VCaP (cell line): ENCODE data around the gene ATF3.
A peak's percentile ranks its signal among the peaks of the same experiment; 100 is the strongest.

Source experiments
- H3K27ac ChIP-seq: fragments of 450-650 bp; 2 replicates; pipeline ENCODE4 v1.5.1; 2017
- TF ChIP-seq, protein P1 (sequence below): fragments of 450-650 bp; conservative IDR thresholded peaks from 2 replicates; pipeline ENCODE4 v1.5.1; 2017; ENCODE audit warnings: mild to moderate bottlenecking, moderate library complexity

The ATF3 gene

DNA sequence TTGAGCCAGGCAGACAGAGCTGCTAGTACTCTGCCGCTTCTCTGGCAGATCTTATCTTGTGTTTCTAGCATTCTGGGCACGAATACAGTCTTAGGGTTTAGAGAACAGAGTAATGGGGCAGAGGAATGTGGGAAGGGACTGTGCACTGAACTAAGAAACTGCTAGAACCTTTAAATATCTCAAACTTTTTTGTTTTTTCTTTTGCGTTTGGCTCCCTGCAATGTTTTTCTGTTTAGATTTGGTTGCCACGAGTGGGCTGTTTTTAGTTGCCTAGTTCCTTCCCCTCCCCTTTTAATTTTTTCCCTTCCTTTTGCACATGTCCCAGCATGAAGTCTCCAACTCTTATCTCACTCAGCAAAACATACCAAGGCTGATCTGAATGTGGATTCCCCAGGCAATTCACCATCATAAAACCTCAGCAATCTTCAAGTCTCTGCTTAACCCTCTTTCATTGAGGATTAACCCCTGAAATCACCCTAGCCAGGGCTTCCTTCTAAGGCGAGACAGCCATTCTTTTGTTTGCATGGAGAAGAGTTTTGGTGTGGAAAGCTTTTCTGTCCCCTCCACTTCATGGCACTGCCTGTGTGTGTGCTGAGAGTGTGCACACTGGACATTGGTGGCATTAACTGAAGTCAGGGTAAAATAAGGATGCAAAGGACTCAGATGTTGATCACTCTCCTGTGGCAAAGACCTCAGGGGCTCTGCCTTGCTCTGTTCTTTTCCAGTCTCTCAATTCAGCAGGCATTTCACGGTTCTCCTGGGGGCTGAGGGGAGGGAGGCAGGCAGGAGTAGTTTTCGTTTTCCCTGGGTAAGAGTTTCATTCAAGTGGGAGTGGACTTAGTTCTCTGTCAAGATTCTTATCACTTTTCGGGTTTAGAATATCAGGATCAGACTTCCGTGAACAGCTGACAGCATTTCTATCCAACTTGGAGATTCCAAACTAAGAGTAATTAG, 2.8 kb upstream of the ATF3 start:
- no peak overlapping the region for H3K27ac ChIP-seq
- TF ChIP-seq, protein P1, sequence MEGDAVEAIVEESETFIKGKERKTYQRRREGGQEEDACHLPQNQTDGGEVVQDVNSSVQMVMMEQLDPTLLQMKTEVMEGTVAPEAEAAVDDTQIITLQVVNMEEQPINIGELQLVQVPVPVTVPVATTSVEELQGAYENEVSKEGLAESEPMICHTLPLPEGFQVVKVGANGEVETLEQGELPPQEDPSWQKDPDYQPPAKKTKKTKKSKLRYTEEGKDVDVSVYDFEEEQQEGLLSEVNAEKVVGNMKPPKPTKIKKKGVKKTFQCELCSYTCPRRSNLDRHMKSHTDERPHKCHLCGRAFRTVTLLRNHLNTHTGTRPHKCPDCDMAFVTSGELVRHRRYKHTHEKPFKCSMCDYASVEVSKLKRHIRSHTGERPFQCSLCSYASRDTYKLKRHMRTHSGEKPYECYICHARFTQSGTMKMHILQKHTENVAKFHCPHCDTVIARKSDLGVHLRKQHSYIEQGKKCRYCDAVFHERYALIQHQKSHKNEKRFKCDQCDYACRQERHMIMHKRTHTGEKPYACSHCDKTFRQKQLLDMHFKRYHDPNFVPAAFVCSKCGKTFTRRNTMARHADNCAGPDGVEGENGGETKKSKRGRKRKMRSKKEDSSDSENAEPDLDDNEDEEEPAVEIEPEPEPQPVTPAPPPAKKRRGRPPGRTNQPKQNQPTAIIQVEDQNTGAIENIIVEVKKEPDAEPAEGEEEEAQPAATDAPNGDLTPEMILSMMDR: no peak

DNA sequence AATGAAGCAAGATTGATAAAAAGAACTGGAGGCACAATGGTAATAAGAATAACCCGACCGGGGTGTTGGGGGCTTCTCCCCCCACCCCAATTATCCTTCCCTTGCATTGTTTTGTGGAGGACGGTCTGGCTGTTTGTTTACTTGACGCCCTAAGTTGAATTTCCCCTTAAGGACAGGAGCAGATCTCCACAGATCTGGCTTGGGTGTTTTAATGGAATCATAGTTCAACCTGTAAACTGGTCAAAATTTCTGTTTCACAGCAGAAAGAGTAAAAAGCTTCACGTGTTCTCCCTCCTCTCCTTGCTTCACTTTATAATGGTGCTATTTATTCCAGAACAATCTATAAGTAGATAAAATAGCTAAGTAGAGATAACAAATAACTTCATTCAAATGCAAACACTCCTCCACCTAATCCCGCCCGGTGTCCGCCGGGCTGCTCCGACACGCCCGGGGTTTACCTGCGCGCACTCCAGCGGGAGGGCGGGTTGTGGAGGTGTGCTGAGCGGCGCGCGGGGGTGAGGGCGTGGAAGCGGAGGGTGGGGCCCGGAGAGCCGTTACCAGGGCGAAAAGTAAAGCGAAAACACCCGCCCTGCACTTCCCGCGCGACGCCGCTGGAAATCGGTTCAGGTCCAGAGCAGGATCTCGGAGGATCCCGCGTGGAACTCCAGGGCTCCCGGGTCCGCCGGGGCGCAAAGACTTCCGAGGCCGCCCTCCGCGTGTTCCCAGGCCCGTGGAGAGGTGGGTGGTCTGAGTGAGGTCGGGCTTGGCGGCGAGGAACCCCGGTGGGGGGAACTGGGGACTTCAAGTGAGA, 2.0 kb upstream of the ATF3 start:
- TF ChIP-seq, protein P1: no peak
- no peak overlapping the region; the same call in 1 of the 2 replicates for H3K27ac ChIP-seq

DNA sequence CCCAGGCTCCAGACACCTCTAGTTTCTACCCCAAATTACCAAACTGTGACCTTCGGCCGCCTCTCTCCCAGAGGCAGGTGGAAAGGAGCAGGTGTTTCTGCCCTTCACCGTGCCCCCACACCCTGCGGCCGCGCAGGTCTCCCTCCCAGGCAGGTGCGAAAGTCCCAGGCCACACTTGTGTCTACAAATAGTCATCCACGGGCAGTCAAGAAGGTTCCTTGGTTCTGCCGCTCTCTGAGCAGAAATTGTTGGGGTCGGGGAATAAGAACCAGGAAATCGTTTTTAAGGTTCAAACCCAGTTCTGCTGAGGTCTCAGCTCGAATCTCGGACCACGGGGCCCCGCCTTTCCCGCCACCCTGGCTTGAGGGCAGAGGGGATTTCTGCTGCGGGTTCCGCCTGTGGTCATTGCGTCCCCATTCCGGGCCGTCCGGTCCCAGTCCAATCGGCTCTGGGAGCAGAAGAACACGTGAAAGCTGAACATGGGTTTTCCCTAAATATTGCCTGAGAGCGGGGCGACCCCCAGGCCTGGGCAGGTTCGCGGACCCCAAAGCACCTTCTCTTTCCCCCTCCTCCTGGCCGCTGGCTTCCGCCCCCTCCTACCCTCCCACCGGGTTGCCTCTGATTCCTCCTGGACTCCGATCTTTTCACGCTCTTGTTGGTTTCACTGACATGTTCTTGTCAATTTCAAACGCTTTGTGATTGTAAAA, 1.2 kb upstream of the ATF3 start:
- peak overlapping the region; percentile 76 for H3K27ac ChIP-seq

DNA sequence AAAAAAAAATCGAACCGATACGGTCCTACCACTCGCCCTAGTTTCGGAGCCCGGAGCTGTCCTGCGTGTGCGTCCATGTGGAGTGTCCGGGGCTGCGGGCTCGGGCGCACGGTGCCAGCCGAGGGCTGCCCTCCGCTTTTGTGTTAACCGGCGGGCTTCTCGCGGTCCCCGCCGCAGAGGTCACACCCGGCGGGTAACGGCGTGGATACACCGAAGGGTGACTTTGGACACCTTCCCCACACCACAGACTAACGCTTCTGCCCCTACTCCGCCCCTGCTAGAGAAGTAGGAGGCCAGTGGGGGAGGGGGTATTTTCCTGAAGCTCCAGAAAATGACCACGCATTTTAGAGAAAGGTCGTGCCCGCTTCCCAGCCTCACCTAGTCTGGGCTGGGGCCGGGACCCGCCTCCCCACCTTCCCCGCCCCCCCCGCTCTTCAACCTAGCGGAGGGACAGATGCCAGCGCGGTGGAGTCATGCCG, 609 bp upstream of the ATF3 start:
- TF ChIP-seq, protein P1: no peak
- H3K27ac ChIP-seq: peak overlapping the region; percentile 76

More for the DNA sequence above, 1.2 kb upstream of the ATF3 start:
- TF ChIP-seq, protein P1: no peak

DNA sequence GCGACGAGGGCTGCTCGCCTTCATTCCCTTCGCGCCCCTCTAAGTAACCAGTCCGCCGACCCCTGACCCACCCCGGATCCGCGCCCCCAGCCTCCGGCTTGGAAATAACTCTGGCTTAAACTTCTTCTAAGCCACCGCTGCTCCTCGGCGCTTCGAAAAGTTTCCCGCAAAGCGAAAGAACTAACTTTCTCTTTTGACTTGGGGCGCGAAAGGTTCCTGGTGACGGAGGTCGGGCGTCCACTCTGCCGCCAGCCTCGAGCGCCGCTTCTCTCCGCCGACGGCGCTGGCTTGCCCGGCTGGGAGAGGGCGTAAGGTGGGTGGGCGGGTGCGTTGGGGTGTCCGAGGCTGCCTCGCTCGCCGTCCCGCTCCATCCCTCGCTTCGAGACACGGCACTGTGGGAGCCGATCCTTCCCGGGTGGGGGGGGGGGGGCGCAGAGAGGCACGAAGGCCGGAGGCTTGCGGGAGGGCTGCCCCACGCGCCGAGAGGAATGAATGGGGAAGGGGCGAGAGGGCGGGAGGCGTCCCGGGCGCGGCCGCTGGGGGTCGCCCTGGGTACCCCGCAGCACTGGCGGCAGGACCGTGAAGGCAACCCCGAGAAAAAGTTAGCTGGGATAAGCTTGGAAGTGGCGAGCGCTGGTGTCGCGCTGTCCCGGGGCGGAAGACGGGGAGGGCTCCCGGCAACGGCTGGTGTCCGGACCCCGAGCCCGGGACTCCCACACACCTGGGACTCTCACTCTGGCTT, 569 bp downstream of the ATF3 start:
- peak overlapping the region; percentile 76 for H3K27ac ChIP-seq
- TF ChIP-seq, protein P1: peak; percentile 65

DNA sequence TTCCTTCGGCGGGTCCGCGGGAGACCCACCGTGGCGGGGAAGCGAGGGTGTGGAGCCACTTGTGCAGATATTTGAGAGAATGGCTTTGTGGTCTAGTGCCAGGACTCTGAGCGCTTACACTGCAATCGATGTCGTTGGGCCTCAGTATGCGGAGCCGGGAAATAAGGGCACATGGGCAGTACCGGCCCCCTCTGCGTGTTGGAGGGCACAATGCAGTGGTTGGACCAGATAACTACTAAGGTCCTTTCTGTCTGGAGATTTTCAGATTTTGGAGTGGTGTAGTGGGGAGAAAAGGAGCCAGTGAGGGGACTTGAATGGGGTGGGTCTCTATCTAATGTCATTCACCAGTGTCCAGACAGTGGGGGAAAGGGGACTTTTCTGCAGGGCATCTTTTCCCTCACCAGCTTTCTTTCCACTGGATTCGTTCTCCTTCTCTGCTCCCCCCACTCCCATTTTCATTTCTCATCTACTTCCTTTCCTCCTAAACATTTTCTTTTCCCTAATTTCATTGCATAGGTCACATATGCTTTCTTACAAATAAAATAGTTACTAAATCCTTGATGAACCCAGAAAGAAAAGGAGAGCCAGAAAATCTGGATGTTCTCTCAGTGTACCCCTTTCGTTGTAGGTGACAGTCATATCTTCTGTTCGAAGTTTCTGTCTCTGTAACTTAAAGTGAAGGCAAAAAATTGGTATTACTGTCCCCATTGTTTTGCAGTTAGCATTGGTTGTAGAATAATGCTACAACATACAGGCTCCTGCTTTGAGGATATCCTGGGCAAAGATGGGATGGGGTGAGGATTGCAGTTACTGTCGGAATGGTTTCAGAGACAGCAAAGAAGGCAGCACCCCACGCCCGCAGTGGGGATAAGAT, 1.4 kb downstream of the ATF3 start:
- TF ChIP-seq, protein P1: peak; percentile 24; the same call in 1 of the 2 replicates
- peak overlapping the region; percentile 76; the same call in 1 of the 2 replicates for H3K27ac ChIP-seq
